ENCODE measurements around the gene GPR25.

DNA sequence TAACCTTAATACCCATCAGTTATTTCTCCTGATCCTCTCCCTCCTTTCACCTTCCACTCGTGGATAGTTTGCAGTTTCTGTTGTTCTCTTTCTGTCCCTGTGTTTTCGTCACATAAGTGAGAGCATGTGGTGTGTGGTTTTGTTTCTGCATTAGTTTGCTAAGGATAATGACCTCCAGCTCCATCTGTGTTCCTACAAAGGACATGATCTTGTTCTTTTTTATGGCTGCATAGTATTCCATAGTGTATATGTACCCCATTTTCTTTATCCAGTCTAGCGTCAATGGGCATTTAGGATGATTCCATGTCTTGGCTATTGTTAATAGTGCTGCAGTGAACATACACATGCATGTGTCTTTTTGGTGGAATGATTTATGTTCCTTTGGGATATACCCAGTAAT, 36.6 kb upstream of the GPR25 start:
- TF ChIP-seq, protein P1, sequence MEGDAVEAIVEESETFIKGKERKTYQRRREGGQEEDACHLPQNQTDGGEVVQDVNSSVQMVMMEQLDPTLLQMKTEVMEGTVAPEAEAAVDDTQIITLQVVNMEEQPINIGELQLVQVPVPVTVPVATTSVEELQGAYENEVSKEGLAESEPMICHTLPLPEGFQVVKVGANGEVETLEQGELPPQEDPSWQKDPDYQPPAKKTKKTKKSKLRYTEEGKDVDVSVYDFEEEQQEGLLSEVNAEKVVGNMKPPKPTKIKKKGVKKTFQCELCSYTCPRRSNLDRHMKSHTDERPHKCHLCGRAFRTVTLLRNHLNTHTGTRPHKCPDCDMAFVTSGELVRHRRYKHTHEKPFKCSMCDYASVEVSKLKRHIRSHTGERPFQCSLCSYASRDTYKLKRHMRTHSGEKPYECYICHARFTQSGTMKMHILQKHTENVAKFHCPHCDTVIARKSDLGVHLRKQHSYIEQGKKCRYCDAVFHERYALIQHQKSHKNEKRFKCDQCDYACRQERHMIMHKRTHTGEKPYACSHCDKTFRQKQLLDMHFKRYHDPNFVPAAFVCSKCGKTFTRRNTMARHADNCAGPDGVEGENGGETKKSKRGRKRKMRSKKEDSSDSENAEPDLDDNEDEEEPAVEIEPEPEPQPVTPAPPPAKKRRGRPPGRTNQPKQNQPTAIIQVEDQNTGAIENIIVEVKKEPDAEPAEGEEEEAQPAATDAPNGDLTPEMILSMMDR (IDR thresholded peaks at IDR 0.05) = no peak
- TF ChIP-seq POLR2A (IDR thresholded peaks at IDR 0.05) = no peak
